Brain pericyte (primary cell): ENCODE measurements around the gene TNRC6B.

Experiments
- DNase-seq: peaks from one replicate; pipeline ENCODE4 v3.0.0-alpha.2; 2012; ENCODE audit warnings: low read depth, low spot score

TNRC6B gene

GRCh38 chr22:40238425-40239344, 61.0 kb downstream of the TNRC6B start:
- no peak for DNase-seq

GRCh38 chr22:40239345-40239683, 61.6 kb downstream of the TNRC6B start:
- no peak for DNase-seq

- DNase-seq = no peak
Measured at GRCh38 chr22:40240160-40240559, 62.4 kb downstream of the TNRC6B start.

GRCh38 chr22:40240686-40241085, 63.0 kb downstream of the TNRC6B start:
- no peak for DNase-seq

- DNase-seq = no peak
Measured at GRCh38 chr22:40241200-40241763, 63.6 kb downstream of the TNRC6B start.

- DNase-seq = no peak
Measured at GRCh38 chr22:40243891-40244290, 66.2 kb downstream of the TNRC6B start.

- no peak for DNase-seq
Measured at GRCh38 chr22:40244586-40244985, 66.9 kb downstream of the TNRC6B start.

- no peak for DNase-seq
Measured at GRCh38 chr22:40247976-40248375, 70.3 kb downstream of the TNRC6B start.

GRCh38 chr22:40249286-40249685, 71.6 kb downstream of the TNRC6B start:
- no peak for DNase-seq

- DNase-seq = no peak
Measured at GRCh38 chr22:40250608-40251007, 72.9 kb downstream of the TNRC6B start.

GRCh38 chr22:40251106-40251505, 73.4 kb downstream of the TNRC6B start:
- DNase-seq = no peak

GRCh38 chr22:40252146-40252545, 74.4 kb downstream of the TNRC6B start:
- no peak for DNase-seq

GRCh38 chr22:40256516-40256915, 78.8 kb downstream of the TNRC6B start:
- no peak for DNase-seq

GRCh38 chr22:40258017-40258416, 80.3 kb downstream of the TNRC6B start:
- no peak for DNase-seq

GRCh38 chr22:40258501-40258915, 80.8 kb downstream of the TNRC6B start:
- no peak for DNase-seq

- DNase-seq = no peak
Measured at GRCh38 chr22:40261783-40262182, 84.1 kb downstream of the TNRC6B start.

GRCh38 chr22:40263191-40263590, 85.5 kb downstream of the TNRC6B start:
- no peak for DNase-seq

- DNase-seq = no peak
Measured at GRCh38 chr22:40265783-40266182, 88.1 kb downstream of the TNRC6B start.

- DNase-seq = no peak
Measured at GRCh38 chr22:40270031-40270430, 92.3 kb downstream of the TNRC6B start.

- DNase-seq = no peak
Measured at GRCh38 chr22:40270748-40271373, 93.1 kb downstream of the TNRC6B start.

GRCh38 chr22:40271440-40271839, 93.7 kb downstream of the TNRC6B start:
- DNase-seq = no peak

GRCh38 chr22:40273319-40273718, 95.6 kb downstream of the TNRC6B start:
- DNase-seq = no peak
